AML-193 (cell line): ENCODE results near the gene TTC27.
"Not testable (repeated sequence)": the region's sequence is repeated elsewhere in the genome, so short reads cannot be mapped to it uniquely, and the experiment has no call there.

Experiments
- DNase-seq, 2 experiments: peaks; one replicate each; lab custom pipeline; 2025; lab: John Stamatoyannopoulos, UW

TTC27 gene

DNA sequence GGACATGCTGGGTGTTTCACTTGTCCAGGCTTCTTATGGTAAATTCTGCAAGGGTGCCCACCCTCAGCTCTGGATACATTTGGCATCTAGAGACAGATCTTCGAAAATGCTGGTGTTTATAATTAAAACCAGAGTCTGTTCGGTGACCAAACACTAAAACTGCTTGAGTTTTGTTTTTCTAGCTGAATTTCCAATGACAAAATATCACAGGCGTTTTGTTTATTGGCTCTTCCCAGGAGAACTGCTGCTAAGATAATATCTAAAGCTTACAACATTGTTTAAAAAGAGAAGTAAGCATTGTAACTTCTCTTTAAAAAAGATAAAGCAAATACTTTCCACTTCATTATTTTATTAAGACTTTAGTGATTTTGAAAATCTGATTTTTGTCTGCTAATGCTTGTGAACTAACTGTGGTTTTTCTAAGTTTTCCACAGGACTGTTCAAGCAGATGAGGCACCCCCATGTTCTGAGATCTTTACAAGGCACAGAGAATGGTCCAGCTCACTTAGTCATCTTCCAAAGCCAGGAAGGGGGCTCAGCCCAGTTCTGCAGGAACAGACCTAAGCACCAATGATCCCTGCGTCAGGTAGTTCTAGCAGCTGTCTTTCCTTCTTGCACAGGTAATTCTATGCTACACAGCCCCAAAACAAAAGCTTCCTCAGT is 224.1 kb downstream of the TTC27 start:
- DNase-seq = no peak

GRCh38 chr2:32852856-32853255 is 225.0 kb downstream of the TTC27 start:
- no peak for DNase-seq

- DNase-seq = no peak
Measured at GRCh38 chr2:32856891-32857290, 229.0 kb downstream of the TTC27 start.

GRCh38 chr2:32858713-32859112 is 230.9 kb downstream of the TTC27 start:
- no peak for DNase-seq

- no peak for DNase-seq
Measured at GRCh38 chr2:32860385-32860784, 232.5 kb downstream of the TTC27 start.

DNA sequence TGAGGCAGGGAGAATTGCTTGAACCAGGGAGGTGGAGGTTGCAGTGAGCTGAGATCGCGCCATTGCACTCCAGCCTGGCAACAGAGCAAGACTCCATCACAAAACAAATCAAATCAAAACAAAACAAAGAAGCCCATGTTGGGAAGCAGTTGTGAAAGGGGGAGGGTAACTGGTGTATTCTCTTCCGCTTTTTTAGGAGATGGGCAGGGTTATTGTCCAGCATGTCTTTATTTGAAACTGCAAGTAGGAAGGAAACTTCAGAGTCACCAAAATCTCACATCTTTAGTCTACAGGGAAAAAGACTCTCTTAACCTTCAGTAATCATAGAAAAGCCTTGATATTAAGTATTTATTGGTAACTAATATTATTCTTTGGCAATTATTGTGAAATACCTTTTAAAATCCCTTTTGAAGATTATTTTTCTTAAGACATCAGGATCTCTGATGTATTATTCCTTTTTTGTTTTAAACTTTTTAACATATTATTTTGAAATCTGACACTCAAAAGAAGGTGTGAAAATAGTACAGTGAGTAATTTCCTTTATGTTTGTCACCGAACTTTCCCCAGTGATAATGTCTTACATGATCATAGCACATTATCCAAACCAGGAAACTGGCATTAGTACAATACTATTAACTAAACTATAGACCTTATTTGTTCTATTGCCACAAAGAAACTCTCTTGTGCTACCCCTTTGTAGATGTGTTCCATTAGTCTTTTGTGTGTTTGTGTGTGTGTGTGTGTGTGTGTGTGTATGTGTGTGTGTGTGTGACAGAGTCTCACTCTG is 234.6 kb downstream of the TTC27 start:
- DNase-seq = no peak

DNA sequence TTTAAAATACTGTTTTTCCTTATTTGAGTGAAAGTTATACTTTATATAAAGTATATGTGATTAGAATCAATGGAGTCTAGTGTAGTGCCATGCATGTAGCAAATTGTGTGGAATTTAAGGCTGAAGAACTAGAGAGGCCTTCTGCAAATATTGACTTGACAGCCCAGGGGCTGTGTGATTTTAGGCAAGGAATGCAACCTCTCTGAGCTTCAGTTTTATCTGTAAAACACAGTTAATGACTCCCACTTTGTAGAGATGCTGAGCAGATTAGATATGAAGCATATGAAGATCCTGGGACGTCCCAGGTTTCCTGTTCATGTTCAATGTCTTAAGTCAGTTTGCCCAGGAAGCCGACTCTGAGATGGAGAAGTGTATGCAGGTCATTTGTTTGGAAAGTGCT is 235.5 kb downstream of the TTC27 start:
- no peak for DNase-seq

DNA sequence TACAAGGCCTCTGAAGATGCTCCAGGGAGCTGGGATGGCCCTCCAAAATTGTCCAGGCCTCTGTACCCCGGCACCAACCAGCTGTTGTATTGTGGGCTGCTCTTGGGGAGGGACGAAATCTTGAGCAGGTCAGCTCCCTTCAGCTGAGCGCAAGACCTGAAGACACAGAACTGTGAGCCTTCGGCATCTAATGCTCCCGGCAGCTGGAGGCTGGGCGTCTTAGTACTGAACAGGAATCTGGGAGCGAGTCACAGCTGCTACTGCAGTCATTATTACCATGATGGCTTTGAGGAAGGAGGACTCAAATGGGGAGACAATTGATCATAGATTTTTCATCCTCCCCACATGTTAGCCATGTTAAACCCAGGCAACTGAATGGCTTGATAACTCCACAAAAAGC is 236.0 kb downstream of the TTC27 start:
- no peak for DNase-seq

DNA sequence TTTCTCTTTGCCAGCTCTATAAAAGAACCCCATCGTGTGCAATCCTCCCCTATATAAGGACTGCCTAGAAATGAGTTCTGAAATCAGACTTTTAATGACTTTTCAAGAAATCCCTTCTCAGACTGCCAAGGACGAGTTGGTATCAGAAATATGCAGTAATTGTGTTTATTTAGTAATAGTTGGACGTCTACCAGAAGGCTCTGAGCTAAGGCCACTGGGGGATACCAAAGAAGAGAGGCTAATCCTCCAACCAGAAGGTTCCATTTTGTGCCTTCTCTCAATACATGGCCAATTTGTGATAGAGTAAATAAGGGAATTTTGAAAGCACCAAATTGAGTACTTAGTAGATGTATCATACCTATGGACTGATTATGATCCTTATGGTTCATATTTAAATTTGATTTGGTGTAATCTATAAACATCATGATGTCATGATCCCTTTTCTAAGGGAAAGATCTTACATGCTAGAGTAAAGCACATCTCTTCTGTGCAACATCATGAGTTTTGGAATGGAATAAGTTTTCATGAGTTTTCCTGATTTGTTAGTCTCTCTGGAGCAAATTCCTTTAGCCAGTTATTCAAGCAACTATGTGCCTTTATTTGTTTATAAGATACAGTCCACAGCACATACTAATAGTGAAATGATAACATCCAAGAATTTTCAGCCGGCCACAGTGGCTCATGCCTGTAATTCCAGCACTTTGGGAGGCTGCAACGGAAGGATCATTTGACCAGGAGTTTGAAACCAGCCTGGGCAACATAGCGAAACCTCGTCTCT is 236.7 kb downstream of the TTC27 start:
- no peak for DNase-seq

DNA sequence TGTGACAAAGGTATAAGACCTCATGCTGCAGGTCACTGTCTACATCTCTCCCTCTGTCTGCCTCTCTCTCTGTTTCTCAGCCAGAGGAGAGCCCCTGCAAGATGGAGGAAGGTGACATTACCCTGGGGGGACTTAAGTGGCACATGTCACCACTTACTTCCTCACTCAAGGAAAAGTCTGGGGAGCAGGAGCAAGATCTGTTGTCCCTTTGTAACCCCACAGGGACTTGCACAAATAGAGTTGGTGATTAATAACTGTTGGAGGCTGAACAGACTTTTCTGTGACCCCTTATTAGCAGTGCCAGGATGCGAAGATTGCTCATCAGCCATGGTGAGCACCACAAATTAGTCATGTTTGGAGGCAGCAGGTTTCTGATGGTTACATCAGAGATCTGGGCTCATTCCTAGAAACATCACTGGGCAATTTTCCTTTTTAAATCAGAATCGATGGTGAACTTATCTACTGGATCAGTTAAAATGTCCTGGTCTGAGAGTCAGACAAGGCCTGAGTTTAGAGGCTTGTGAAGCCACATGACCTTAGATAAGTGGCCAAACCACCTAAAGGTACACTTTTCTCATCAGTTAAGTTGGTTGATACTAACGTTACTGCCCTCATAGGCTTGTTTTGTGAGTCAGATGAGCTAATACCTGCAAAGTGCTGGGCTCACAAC is 237.7 kb downstream of the TTC27 start:
- DNase-seq = no peak

DNA sequence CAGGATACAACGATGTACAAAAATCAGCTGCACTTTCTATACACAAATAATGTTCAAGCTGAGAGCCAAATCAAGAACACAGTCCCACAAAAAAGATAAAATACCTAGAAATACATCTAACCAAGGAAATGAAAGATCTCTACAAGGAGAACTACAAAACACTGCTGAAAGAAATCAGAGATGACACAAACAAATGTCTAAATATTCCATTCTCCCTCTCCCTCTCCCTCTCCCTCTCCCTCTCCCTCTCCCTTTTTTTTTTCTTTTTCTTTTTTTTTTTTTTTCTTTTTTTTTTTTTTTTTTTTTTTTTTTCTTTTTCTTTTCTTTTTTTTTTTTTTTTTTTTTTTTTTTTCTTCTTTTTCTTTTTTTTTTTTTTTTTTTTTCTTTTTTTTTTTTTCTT is 238.6 kb downstream of the TTC27 start:
- DNase-seq = not testable (repeated sequence)
